Glomerular visceral epithelial cell (primary cell): ENCODE measurements around the gene TP53BP1.

Experiments
- DNase-seq: peaks from one replicate; pipeline ENCODE4 v3.0.0-alpha.2; 2016; ENCODE audit errors: extremely low spot score

Gene TP53BP1, protein sequence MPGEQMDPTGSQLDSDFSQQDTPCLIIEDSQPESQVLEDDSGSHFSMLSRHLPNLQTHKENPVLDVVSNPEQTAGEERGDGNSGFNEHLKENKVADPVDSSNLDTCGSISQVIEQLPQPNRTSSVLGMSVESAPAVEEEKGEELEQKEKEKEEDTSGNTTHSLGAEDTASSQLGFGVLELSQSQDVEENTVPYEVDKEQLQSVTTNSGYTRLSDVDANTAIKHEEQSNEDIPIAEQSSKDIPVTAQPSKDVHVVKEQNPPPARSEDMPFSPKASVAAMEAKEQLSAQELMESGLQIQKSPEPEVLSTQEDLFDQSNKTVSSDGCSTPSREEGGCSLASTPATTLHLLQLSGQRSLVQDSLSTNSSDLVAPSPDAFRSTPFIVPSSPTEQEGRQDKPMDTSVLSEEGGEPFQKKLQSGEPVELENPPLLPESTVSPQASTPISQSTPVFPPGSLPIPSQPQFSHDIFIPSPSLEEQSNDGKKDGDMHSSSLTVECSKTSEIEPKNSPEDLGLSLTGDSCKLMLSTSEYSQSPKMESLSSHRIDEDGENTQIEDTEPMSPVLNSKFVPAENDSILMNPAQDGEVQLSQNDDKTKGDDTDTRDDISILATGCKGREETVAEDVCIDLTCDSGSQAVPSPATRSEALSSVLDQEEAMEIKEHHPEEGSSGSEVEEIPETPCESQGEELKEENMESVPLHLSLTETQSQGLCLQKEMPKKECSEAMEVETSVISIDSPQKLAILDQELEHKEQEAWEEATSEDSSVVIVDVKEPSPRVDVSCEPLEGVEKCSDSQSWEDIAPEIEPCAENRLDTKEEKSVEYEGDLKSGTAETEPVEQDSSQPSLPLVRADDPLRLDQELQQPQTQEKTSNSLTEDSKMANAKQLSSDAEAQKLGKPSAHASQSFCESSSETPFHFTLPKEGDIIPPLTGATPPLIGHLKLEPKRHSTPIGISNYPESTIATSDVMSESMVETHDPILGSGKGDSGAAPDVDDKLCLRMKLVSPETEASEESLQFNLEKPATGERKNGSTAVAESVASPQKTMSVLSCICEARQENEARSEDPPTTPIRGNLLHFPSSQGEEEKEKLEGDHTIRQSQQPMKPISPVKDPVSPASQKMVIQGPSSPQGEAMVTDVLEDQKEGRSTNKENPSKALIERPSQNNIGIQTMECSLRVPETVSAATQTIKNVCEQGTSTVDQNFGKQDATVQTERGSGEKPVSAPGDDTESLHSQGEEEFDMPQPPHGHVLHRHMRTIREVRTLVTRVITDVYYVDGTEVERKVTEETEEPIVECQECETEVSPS (N-terminal part only)

DNA sequence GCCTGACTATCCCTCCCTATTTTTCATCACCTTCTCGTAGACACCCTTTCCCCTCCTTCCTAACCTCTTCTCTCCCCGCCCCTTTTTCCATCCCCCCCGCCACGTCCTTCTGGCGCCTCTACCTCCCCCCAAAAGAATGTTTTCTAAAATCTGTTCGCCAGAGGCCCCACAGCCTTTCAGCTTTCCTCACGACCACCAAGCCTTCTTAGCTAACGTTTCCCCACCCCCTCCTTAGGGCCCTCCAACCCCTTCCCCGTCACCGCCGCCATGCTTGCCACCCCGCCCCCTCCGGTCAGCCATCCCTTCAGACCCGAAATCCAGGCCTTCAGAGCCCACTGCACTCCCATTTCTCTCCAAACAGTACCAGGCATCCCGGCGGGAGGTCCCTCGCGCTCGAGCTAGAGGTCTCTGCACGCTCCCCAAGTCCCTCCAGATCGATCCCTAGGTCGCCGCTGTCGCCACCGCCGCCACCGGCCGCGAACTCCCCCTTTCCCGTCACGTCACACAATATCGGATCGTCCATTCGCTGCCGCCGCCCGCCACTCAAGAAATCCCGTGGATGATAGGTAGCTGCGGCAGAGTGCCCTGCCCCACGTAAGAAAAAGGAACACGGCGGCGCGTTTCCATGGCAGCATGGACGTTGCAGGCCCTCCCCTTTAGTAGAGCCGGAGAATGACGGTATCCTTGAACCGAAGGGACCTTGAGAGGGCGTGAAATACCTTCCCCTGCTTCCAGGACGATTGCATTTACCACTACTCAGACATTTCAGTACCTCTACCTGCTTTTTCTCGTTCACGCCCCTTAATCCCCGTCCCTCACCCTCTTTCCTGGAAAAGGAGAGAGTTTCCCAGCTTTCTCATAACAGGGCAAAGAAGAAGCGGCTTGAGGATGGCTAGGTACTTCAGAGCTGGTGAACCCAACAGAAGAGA, at the start of gene TP53BP1:
Gene TP53BP1 (minus strand): TSS at position 484 of the 929 bp plus-strand sequence. CDS start 113 bp downstream, at position 371.
- DNase-seq = peak; percentile 93

DNA sequence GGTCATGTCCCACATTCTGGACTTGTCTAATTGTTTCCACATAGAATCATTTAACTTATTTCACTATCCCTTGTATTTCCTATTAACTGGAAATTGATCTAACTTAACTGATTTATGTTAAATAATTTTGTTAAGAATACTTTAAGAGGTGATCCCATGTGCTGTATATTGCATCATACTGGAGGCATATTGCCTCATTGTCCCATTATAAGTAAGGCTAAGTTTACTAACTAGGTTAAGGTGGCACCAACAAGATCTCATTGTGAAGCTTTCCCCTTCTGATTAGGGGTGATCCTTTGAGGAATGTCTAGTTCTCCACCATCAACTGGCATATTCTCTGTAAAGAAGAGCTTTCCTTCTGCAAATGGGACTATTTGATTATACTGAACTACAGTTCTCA, 48.8 kb upstream of the TP53BP1 start:
- no peak for DNase-seq

DNA sequence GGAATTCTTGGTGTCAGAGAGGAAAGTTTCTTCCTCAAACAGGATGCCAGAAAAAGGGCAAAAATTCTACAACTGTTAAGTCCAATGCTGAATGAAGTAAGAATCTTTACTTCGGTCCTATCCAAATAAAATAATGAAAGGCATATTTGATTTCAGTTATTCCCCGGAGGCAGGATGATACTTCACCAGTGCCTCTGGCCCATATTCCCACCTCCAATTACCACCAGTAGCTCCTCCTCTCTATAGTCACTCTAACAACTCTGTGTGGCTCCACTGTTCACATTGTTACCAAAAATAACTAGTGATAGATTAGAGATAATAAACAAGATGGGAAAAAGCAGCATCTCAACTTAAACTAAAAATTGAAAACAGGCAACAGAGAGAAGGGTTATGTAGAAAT, 45.1 kb upstream of the TP53BP1 start:
- DNase-seq = no peak

DNA sequence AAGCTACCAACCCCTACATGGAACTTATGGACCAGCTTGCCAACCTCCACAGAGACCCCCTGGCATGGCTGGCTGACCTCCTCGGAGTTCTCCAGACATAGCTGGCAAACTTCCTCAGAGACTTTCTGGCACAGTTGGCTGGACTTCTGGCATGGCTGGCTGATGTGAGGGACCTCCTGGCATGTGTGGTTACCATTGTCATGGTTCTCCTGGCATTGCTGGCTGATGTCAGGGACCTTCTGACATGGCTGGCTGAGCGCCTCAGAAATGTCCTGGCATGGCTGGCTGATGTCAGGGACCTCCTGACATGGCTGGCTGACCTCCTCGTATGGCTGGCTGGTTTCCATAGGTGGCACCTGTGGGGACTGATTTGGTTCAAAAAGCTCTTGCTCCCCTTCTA, 41.9 kb upstream of the TP53BP1 start:
- peak; percentile 75 for DNase-seq

DNA sequence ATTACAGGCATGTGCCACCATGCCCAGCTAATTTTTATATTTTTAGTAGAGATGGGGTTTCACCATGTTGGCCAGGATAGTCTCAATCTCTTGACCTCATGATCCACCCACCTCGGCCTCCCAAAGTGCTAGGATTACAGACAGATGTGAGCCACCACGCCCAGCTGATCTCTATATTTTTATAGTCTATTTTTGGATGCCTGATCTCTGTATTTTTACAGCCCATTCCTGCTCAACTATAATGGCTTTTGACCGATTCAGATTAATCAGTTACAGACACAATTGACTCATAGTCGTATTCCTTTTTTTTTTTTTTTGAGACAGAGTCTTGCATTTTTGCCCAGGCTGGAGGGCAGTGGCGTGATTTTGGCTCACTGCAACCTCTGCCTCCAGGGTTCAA, 39.9 kb upstream of the TP53BP1 start:
- DNase-seq = peak; percentile 76

DNA sequence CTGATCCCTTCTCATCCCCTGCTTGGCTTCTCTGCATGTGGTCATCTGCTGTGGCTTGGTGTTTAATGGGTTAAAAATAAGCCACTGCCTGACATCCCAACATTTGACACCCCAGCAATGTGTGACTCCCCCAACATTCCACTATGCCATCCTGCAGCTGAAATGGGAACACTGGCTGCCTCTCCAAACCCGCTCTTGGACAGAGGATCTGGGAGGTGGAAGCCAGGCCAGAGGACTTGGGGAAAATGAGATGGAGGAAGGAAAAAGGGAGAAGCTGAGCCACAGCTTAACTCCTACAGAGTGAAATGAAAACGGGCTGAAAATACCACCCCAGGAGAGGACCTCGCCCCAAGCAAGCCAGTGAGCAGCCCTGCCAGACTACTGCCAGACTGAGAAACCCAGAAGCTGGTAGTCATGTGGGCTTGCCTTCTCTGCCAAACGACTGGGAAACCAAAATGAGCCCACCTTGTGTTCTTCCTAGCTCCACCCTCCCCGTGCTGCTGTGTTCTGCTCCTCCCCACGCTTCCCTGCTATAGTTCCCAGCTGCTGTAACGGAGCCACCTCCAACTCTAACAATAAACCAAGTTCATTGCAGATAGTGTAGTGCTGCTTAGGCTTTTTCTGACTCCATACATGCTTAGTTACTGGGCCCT, 38.2 kb upstream of the TP53BP1 start:
- no peak for DNase-seq

DNA sequence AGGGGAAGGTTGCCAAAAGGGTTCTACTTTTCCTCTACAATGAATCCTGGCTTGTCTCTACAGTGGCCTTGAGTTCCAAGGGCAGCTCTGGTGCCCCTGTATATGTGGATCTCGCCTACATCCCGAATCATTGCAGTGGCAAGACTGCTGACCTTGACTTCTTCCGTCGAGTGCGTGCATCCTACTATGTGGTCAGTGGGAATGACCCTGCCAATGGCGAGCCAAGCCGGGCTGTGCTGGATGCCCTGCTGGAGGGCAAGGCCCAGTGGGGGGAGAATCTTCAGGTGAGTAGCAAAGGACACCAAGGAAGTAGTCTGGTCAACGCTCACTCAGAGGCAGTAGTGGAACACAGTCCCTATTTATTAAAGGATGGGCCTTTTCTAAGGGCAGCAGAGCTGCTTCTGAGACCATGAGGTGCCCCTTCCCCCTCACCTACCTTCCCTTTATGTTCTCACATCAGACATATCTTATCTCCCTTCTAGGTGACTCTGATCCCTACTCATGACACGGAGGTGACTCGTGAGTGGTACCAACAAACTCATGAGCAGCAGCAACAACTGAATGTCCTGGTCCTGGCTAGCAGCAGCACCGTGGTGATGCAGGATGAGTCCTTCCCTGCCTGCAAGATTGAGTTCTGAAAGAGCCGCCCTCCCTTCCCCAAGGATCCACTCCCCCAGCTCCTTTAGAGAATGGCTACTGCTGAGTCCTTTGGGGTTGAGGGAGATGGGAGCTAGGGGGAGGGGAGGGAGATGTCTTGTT, 36.8 kb upstream of the TP53BP1 start:
- DNase-seq = no peak

DNA sequence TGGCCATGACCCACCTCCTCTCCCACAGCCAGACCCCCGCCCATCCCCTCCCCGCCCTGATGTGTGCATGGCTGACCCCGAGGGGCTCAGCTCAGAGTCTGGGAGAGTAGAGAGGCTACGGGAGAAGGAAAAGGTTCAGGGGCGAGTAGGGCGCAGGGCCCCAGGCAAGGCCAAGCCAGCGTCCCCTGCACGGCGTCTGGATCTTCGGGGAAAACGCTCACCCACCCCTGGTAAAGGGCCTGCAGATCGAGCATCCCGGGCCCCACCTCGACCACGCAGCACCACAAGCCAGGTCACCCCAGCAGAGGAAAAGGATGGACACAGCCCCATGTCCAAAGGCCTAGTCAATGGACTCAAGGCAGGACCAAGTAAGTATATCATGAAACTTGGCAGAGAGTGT, 36.2 kb upstream of the TP53BP1 start:
- no peak for DNase-seq

DNA sequence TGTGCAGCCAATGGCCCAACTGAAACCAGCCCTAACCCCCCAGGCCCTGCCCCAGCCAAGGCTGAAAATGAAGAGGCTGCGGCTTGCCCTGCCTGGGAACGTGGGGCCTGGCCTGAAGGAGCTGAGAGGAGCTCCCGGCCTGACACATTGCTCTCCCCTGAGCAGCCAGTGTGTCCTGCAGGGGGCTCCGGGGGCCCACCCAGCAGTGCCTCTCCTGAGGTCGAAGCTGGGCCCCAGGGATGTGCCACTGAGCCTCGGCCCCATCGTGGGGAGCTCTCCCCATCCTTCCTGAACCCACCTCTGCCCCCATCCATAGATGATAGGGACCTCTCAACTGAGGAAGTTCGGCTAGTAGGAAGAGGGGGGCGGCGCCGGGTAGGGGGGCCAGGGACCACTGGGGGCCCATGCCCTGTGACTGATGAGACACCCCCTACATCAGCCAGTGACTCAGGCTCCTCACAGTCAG, 35.6 kb upstream of the TP53BP1 start:
- no peak for DNase-seq

DNA sequence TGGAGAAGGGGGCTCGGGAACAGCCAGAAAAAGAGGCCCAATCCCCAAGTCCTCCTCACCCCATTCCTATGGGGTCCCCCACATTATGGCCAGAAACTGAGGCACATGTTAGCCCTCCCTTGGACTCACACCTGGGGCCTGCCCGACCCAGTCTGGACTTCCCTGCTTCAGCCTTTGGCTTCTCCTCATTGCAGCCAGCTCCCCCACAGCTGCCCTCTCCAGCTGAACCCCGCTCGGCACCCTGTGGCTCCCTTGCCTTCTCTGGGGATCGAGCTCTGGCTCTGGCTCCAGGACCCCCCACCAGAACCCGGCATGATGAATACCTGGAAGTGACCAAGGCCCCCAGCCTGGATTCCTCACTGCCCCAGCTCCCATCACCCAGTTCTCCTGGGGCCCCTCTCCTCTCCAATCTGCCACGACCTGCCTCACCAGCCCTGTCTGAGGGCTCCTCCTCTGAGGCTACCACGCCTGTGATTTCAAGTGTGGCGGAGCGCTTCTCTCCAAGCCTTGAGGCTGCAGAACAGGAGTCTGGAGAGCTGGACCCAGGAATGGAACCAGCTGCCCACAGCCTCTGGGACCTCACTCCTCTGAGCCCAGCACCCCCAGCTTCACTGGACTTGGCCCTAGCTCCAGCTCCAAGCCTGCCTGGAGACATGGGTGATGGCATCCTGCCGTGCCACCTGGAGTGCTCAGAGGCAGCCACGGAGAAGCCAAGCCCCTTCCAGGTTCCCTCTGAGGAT, 35.0 kb upstream of the TP53BP1 start:
- DNase-seq = no peak

DNA sequence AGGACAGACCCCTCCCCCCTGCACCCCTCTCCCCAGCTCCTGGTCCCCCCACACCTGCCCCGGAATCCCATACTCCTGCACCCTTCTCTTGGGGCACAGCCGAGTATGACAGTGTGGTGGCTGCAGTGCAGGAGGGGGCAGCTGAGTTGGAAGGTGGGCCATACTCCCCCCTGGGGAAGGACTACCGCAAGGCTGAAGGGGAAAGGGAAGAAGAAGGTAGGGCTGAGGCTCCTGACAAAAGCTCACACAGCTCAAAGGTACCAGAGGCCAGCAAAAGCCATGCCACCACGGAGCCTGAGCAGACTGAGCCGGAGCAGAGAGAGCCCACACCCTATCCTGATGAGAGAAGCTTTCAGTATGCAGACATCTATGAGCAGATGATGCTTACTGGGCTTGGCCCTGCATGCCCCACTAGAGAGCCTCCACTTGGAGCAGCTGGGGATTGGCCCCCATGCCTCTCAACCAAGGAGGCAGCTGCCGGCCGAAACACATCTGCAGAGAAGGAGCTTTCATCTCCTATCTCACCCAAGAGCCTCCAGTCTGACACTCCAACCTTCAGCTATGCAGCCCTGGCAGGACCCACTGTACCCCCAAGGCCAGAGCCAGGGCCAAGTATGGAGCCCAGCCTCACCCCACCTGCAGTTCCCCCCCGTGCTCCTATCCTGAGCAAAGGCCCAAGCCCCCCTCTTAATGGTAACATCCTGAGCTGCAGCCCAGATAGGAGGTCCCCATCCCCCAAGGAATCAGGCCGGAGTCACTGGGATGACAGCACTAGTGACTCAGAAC, 34.3 kb upstream of the TP53BP1 start:
- no peak for DNase-seq

DNA sequence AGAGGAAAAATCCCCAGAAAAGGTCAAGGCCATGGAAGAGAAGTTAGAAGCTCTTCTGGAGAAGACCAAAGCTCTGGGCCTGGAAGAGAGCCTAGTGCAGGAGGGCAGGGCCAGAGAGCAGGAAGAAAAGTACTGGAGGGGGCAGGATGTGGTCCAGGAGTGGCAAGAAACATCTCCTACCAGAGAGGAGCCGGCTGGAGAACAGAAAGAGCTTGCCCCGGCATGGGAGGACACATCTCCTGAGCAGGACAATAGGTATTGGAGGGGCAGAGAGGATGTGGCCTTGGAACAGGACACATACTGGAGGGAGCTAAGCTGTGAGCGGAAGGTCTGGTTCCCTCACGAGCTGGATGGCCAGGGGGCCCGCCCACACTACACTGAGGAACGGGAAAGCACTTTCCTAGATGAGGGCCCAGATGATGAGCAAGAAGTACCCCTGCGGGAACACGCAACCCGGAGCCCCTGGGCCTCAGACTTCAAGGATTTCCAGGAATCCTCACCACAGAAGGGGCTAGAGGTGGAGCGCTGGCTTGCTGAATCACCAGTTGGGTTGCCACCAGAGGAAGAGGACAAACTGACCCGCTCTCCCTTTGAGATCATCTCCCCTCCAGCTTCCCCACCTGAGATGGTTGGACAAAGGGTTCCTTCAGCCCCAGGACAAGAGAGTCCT, 33.4 kb upstream of the TP53BP1 start:
- DNase-seq = no peak

DNA sequence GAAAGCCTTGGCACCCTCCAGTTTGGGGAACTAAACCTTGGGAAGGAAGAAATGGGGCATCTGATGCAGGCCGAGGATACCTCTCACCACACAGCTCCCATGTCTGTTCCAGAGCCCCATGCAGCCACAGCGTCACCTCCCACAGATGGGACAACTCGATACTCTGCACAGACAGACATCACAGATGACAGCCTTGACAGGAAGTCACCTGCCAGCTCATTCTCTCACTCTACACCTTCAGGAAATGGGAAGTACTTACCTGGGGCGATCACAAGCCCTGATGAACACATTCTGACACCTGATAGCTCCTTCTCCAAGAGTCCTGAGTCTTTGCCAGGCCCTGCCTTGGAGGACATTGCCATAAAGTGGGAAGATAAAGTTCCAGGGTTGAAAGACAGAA, 32.2 kb upstream of the TP53BP1 start:
- DNase-seq = no peak

DNA sequence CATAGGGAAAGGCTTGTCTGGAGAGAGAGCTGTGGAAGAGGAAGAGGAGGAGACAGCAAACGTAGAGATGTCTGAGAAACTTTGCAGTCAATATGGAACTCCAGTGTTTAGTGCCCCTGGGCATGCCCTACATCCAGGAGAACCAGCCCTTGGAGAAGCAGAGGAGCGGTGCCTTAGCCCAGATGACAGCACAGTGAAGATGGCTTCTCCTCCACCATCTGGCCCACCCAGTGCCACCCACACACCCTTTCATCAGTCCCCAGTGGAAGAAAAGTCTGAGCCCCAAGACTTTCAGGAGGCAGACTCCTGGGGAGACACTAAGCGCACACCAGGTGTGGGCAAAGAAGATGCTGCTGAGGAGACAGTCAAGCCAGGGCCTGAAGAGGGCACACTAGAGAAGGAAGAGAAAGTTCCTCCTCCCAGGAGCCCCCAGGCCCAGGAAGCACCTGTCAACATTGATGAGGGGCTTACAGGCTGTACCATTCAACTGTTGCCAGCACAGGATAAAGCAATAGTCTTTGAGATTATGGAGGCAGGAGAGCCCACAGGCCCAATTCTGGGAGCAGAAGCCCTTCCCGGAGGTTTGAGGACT, 31.4 kb upstream of the TP53BP1 start:
- no peak for DNase-seq

DNA sequence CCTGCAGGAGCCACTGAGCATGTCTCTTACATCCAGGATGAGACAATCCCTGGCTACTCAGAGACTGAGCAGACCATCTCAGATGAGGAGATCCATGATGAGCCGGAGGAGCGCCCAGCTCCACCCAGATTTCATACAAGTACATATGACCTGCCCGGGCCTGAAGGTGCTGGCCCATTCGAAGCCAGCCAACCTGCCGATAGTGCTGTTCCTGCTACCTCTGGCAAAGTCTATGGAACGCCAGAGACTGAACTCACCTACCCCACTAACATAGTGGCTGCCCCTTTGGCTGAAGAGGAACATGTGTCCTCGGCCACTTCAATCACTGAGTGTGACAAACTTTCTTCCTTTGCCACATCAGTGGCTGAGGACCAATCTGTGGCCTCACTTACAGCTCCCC, 30.7 kb upstream of the TP53BP1 start:
- DNase-seq = no peak

DNA sequence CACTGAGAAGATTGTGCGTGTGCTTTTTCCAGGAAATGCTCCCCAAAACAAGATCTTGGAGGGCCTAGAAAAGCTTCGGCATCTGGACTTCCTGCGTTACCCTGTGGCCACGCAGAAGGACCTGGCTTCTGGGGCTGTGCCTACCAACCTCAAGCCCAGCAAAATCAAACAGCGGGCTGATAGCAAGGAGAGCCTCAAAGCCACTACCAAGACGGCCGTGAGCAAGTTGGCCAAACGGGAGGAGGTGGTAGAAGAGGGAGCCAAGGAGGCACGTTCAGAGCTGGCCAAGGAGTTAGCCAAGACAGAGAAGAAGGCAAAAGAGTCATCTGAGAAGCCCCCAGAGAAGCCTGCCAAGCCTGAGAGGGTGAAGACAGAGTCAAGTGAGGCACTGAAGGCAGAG, 29.3 kb upstream of the TP53BP1 start:
- no peak for DNase-seq

DNA sequence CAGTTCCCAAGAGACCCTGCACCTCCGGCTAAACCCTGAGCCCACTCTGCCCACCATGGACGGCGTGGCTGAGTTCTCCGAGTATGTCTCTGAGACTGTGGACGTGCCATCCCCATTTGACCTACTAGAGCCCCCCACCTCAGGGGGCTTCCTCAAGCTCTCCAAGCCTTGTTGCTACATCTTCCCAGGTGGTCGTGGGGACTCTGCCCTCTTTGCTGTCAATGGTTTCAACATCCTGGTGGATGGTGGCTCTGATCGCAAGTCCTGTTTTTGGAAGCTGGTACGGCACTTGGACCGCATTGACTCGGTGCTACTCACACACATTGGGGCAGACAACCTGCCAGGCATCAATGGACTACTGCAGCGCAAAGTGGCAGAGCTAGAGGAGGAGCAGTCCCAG, 28.5 kb upstream of the TP53BP1 start:
- DNase-seq = no peak
